GM12878 (cell line): ENCODE data around the gene PRMT7. TPM values are rescaled to one million over a fixed set of nuclear protein-coding genes. Genes with fewer than 3 reads are reported as not detected.

Source experiments
- ATAC-seq: fragments of 200-7000 bp; cut with Tn5 transposase; 3 replicates; pipeline ENCODE4 v1.9.1; 2020; ENCODE audit warnings: mild to moderate bottlenecking, moderate library complexity
- BruUV-seq: library from RNA; stranded (reverse); fragments of 400-500 nt; replicated peaks from 2 replicates; lab custom pipeline; 2021; lab: Mats Ljungman, UMichigan
- CTCF ChIA-PET: fragments of 300-600 bp; sonication (Branson Sonifier 250); formaldehyde crosslinking; extraction: SDS; loops from one replicate; lab custom pipeline; 2021; ENCODE audit warnings: inconsistent platforms; lab: Yijun Ruan, JAX
- POLR2A ChIA-PET: fragments of 350-600 bp; formaldehyde crosslinking; extraction: SDS; loops from one replicate; lab custom pipeline; 2021; ENCODE audit warnings: inconsistent platforms; lab: Charles Lee
- RAD21 ChIA-PET: fragments of 300-600 bp; sonication (Branson Sonifier 250); formaldehyde crosslinking; loops from one replicate; lab custom pipeline; 2023; ENCODE audit warnings: antibody characterized with exemption; ENCODE audit not compliant: unreplicated experiment; lab: Charles Lee
- SMC1A ChIA-PET: fragments of 300-600 bp; sonication (Branson Sonifier 250); formaldehyde crosslinking; loops from one replicate; lab custom pipeline; 2023; ENCODE audit not compliant: unreplicated experiment, uncharacterized antibody; lab: Charles Lee
- DNase-seq: peaks from one replicate; pipeline ENCODE4 v3.0.0-alpha.2; 2011; ENCODE audit warnings: low read depth, low spot score
- FAIRE-seq: peaks from 3 replicates; lab custom pipeline; 2011; peaks lifted over from hg19 to GRCh38; lab: Jason Lieb, UNC
- H2AFZ ChIP-seq: 2 replicates; pipeline ENCODE4 v1.6.0; 2011; ENCODE audit warnings: low read depth, low read length, control low read depth; ENCODE audit not compliant: control insufficient read depth
- H3K27ac ChIP-seq: 2 replicates; pipeline ENCODE4 v1.5.1; 2011; ENCODE audit warnings: control low read depth; ENCODE audit not compliant: control insufficient read depth, insufficient read depth
- H3K27me3 ChIP-seq, 2 experiments: replicated peaks in 1 of 2; 2 replicates each; pipeline versions ENCODE4 v1.6.0 to v1.6.1; 2011; ENCODE audit warnings: low read length in 1 of 2; ENCODE audit not compliant: control insufficient read depth in 2 of 2, insufficient read depth in 2 of 2
- H3K36me3 ChIP-seq, 2 experiments: 2 replicates each; pipeline ENCODE4 v1.5.1; 2011; ENCODE audit warnings: low read length in 1 of 2; ENCODE audit not compliant: control insufficient read depth in 2 of 2, insufficient read depth in 2 of 2
- H3K4me1 ChIP-seq: 2 replicates; pipeline ENCODE4 v1.6.1; 2011; ENCODE audit warnings: mild to moderate bottlenecking, low read length, moderate library complexity, mixed read lengths; ENCODE audit not compliant: control insufficient read depth, insufficient read depth
- H3K4me2 ChIP-seq: 2 replicates; pipeline ENCODE4 v1.6.0; 2011; ENCODE audit warnings: control low read depth; ENCODE audit not compliant: control insufficient read depth, insufficient read depth
- H3K4me3 ChIP-seq: fragments of 200-600 bp; sonication (generic); 2 replicates; pipeline ENCODE4 v1.5.1; 2016
- H3K79me2 ChIP-seq: 2 replicates; pipeline ENCODE4 v1.6.0; 2011; ENCODE audit warnings: low read length; ENCODE audit not compliant: control insufficient read depth, insufficient read depth
- H3K9ac ChIP-seq: 2 replicates; pipeline ENCODE4 v1.8.0; 2011; ENCODE audit warnings: low read length, control low read depth, mixed read lengths; ENCODE audit not compliant: control insufficient read depth, insufficient read depth
- H3K9me3 ChIP-seq: replicated peaks from 3 replicates; pipeline ENCODE4 v1.5.1; 2011; ENCODE audit warnings: mild to moderate bottlenecking, low read length; ENCODE audit not compliant: control insufficient read depth, insufficient read depth
- H4K20me1 ChIP-seq: 2 replicates; pipeline ENCODE4 v1.6.0; 2011; ENCODE audit not compliant: control insufficient read depth, insufficient read depth
- EGR1 ChIP-seq, 2 experiments: IDR thresholded peaks; 1 replicate in 1 of 2; 2 replicates in 1 of 2; pipeline ENCODE4 v1.6.1; 2011 to 2012; ENCODE audit warnings: low read depth in 2 of 2, low read length in 2 of 2, borderline replicate concordance in 1 of 2, mild to moderate bottlenecking in 1 of 2, moderate library complexity in 1 of 2
- EP300 ChIP-seq, 2 experiments: fragments of 150-350 bp in 1 of 2; IDR thresholded peaks; 2 replicates each; pipeline ENCODE4 v1.6.1; 2011 to 2012; ENCODE audit warnings: low read depth in 2 of 2, low read length in 2 of 2, borderline replicate concordance in 1 of 2, improper control_type of control experiment in 1 of 2, inconsistent platforms in 1 of 2; ENCODE audit not compliant: control insufficient read depth in 1 of 2
- JUNB ChIP-seq: IDR thresholded peaks from 2 replicates; pipeline ENCODE4 v1.6.1; 2016; ENCODE audit warnings: antibody characterized with exemption, mild to moderate bottlenecking
- MEF2A ChIP-seq: IDR thresholded peaks from 2 replicates; pipeline ENCODE4 v1.6.1; 2011; ENCODE audit warnings: low read depth, mild to moderate bottlenecking, low read length, moderate library complexity; ENCODE audit not compliant: insufficient read depth
- MYC ChIP-seq: IDR thresholded peaks from 2 replicates; pipeline ENCODE4 v1.6.1; 2011; ENCODE audit warnings: mild to moderate bottlenecking, low read length, moderate library complexity, inconsistent platforms; ENCODE audit not compliant: insufficient read depth, insufficient replicate concordance, insufficient read length, severe bottlenecking
- NFYB ChIP-seq: IDR thresholded peaks from 2 replicates; pipeline ENCODE4 v1.6.1; 2011; ENCODE audit warnings: low read depth, mild to moderate bottlenecking, low read length, improper control_type of control experiment, moderate library complexity; ENCODE audit not compliant: insufficient read depth
- POLR2A ChIP-seq: IDR thresholded peaks from 2 replicates; pipeline ENCODE4 v1.6.1; 2011; ENCODE audit warnings: low read depth, mild to moderate bottlenecking, low read length
- POLR2AphosphoS2 ChIP-seq: IDR thresholded peaks from 2 replicates; pipeline ENCODE4 v1.6.1; 2011; ENCODE audit warnings: low read depth, mild to moderate bottlenecking, low read length, improper control_type of control experiment, moderate library complexity
- RFX5 ChIP-seq: IDR thresholded peaks from 2 replicates; pipeline ENCODE4 v1.6.1; 2011; ENCODE audit warnings: low read depth, low read length, improper control_type of control experiment
- SIX5 ChIP-seq: IDR thresholded peaks from 2 replicates; pipeline ENCODE4 v1.6.1; 2011; ENCODE audit warnings: mild to moderate bottlenecking, low read depth, low read length, moderate library complexity; ENCODE audit not compliant: severe bottlenecking
- SMC3 ChIP-seq: IDR thresholded peaks from 2 replicates; pipeline ENCODE4 v1.6.1; 2011; ENCODE audit warnings: low read length, improper control_type of control experiment, borderline replicate concordance
- TCF7 ChIP-seq: IDR thresholded peaks from 2 replicates; pipeline ENCODE4 v1.6.1; 2014; ENCODE audit warnings: antibody characterized with exemption, borderline replicate concordance
- WGBS: methylation state at CpG from one replicate; pipeline ENCODE4 v1.1.6; 2016; ENCODE audit warnings: low lambda C conversion rate; ENCODE audit not compliant: insufficient replicate concordance, insufficient coverage; ENCODE audit errors: missing lambda C conversion rate; 5-methylcytosine and 5-hydroxymethylcytosine counted together
- in situ Hi-C: fragments of 300-500 bp; cut with MboI; formaldehyde crosslinking; loops from 9 replicates; pipeline ENCODE4 v1.14.3; 2018; ENCODE audit warnings: mixed read lengths
- intact Hi-C: fragments of 100-400 bp; cut with micrococcal nuclease; formaldehyde crosslinking; loops from one replicate; pipeline ENCODE4 v1.14.2; 2022; ENCODE audit not compliant: unreplicated experiment
- polyA plus RNA-seq, 11 experiments: library from polyadenylated mRNA; depleted of rRNA in 4 of 11; unstranded in 6 of 11; stranded (reverse) in 5 of 11; fragments of >200 nt; fragmentation: Nextera tagmentation in 4 of 11; fragmentation: Illumina TruSeq in 1 of 11; extraction: Ambion mirVana in 4 of 11; extraction: Trizol in 1 of 11; gene quantifications; 1 replicate in 1 of 11; 2 replicates in 10 of 11; pipeline versions ENCODE4 v1.2.1 to v1.2.3, GENCODE V29; 2011 to 2016; ENCODE audit warnings: inconsistent platforms in 2 of 11, missing spikeins in 2 of 11, low read depth in 1 of 11
- total RNA-seq, 4 experiments: library from RNA; depleted of rRNA in 3 of 4; stranded (reverse); fragments of >200 nt in 3 of 4; fragmentation: Illumina TruSeq in 1 of 4; extraction: Trizol in 1 of 4; gene quantifications; 2 replicates each; pipeline versions ENCODE4 v1.2.1 to v1.2.3, GENCODE V29; 2013 to 2021
- TF ChIP-seq, protein P1 (sequence below): IDR thresholded peaks from 2 replicates; pipeline ENCODE4 v1.6.1; 2011; ENCODE audit warnings: mild to moderate bottlenecking, low read depth, low read length, moderate library complexity; ENCODE audit not compliant: insufficient replicate concordance
- TF ChIP-seq, protein P2 (sequence below): IDR thresholded peaks from 2 replicates; pipeline ENCODE4 v1.6.1; 2012; ENCODE audit warnings: low read length, inconsistent platforms
- TF ChIP-seq, protein P3 (sequence below): fragments of 450-650 bp; IDR thresholded peaks from 2 replicates; pipeline ENCODE4 v1.6.1; 2017; ENCODE audit warnings: mild to moderate bottlenecking
- TF ChIP-seq, protein P4 (sequence below): fragments of 150-350 bp; IDR thresholded peaks from 2 replicates; pipeline ENCODE4 v1.6.1; 2014; ENCODE audit warnings: mild to moderate bottlenecking, low read depth, low read length

Gene PRMT7
- total and polyA plus RNA-seq, 10 of the 15 experiments (the other 5 are each of a cell fraction or from before 2014, with no cell fraction given), result 5.1 to 56.1 (median 42.0) TPM

DNA sequence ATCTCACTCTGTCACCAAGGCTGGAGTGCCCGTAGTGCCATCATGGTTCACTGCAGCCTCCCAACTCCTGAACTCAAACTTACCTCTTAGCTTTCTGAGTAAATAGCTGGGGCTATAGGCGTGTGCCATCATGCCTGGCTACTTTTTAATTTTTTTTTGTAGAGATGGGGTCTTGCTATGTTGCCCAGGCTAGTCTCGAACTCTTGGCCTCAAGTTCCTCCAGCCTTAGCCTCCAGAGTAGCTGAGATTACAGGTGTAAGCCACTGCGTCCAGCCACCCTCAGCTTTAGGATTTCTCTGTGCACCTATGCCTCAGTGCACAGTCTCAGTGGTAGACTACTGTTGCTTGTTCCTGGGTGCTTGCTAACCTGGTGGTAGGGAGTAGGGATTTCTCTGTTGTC lies 41.0 kb upstream of the PRMT7 start:
- H3K27ac ChIP-seq, result 0 out of 2 replicates have a peak overlapping the region, but pooled peaks have one; percentile 28
- H3K4me1 ChIP-seq, result peaks cover 39% of the 10 kb centered on the region
- no peaks in the 10 kb centered on the region for H3K27me3 ChIP-seq
- no peak overlapping the region for H3K9ac ChIP-seq
- BruUV-seq, result no TSS peak
- H3K4me2 ChIP-seq, result peak overlapping the region; percentile 4; the same call in 1 of the 2 replicates
- H3K4me3 ChIP-seq, result no peak overlapping the region
- ChIA-PET SMC1A (interaction anchor here (0.6 to 18.5 kb wide), 9 partner anchors 9 to 877 kb away, joined by 3 to 253 read pairs (median 4); no protein-coding TSS in a partner anchor), CTCF (interaction anchor here (0.6 to 4.5 kb wide), 3 partner anchors 9 to 96 kb away, joined by 5 to 19 read pairs (median 5); no protein-coding TSS in a partner anchor), POLR2A (interaction anchor here (0.5 to 12.2 kb wide), 3 partner anchors 17 to 362 kb away, joined by 3 to 177 read pairs (median 4); no protein-coding TSS in a partner anchor), RAD21 (interaction anchor here (1.5 to 2.1 kb wide), 5 partner anchors 13 to 49 kb away, joined by 3 to 7 read pairs (median 5); no protein-coding TSS in a partner anchor)
- intact Hi-C loops (no loop called here), in situ Hi-C loops (no loop called here)
- H3K9me3 ChIP-seq, result no peaks in the 10 kb centered on the region
- ATAC-seq (no peak), DNase-seq (no peak), FAIRE-seq (no peak)
- H3K79me2 ChIP-seq, result peaks cover 89% of the 10 kb centered on the region
- H2AFZ ChIP-seq, result no peak overlapping the region
- peaks cover 9 to 24% of the 10 kb centered on the region in 2 experiments; a peak in 3 of 4 replicates for H3K36me3 ChIP-seq
- WGBS, result 93% methylated on average over 4 of the region's 4 CpGs
- TF ChIP-seq, protein P1, sequence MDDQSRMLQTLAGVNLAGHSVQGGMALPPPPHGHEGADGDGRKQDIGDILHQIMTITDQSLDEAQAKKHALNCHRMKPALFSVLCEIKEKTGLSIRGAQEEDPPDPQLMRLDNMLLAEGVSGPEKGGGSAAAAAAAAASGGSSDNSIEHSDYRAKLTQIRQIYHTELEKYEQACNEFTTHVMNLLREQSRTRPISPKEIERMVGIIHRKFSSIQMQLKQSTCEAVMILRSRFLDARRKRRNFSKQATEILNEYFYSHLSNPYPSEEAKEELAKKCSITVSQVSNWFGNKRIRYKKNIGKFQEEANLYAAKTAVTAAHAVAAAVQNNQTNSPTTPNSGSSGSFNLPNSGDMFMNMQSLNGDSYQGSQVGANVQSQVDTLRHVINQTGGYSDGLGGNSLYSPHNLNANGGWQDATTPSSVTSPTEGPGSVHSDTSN, result no peak
- TF ChIP-seq RFX5 (no peak), NFYB (no peak), POLR2AphosphoS2 (no peak), TCF7 (no peak), MYC (no peak), JUNB (no peak), SMC3 (no peak), SIX5 (no peak), EP300 (IDR thresholded peaks at IDR 0.05; ENCODE audit: borderline replicate concordance in 1 of 2, control insufficient read depth in 1 of 2, low read depth in 2 of 2, low read length in 2 of 2) (no peak), EGR1 (IDR thresholded peaks at IDR 0.05; ENCODE audit: borderline replicate concordance in 1 of 2, low read depth in 2 of 2, low read length in 2 of 2) (no peak), MEF2A (no peak), POLR2A (no peak)
- TF ChIP-seq, protein P2, sequence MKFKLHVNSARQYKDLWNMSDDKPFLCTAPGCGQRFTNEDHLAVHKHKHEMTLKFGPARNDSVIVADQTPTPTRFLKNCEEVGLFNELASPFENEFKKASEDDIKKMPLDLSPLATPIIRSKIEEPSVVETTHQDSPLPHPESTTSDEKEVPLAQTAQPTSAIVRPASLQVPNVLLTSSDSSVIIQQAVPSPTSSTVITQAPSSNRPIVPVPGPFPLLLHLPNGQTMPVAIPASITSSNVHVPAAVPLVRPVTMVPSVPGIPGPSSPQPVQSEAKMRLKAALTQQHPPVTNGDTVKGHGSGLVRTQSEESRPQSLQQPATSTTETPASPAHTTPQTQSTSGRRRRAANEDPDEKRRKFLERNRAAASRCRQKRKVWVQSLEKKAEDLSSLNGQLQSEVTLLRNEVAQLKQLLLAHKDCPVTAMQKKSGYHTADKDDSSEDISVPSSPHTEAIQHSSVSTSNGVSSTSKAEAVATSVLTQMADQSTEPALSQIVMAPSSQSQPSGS, result no peak
- TF ChIP-seq, protein P3, sequence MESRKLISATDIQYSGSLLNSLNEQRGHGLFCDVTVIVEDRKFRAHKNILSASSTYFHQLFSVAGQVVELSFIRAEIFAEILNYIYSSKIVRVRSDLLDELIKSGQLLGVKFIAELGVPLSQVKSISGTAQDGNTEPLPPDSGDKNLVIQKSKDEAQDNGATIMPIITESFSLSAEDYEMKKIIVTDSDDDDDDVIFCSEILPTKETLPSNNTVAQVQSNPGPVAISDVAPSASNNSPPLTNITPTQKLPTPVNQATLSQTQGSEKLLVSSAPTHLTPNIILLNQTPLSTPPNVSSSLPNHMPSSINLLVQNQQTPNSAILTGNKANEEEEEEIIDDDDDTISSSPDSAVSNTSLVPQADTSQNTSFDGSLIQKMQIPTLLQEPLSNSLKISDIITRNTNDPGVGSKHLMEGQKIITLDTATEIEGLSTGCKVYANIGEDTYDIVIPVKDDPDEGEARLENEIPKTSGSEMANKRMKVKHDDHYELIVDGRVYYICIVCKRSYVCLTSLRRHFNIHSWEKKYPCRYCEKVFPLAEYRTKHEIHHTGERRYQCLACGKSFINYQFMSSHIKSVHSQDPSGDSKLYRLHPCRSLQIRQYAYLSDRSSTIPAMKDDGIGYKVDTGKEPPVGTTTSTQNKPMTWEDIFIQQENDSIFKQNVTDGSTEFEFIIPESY, result no peak
- TF ChIP-seq, protein P4, sequence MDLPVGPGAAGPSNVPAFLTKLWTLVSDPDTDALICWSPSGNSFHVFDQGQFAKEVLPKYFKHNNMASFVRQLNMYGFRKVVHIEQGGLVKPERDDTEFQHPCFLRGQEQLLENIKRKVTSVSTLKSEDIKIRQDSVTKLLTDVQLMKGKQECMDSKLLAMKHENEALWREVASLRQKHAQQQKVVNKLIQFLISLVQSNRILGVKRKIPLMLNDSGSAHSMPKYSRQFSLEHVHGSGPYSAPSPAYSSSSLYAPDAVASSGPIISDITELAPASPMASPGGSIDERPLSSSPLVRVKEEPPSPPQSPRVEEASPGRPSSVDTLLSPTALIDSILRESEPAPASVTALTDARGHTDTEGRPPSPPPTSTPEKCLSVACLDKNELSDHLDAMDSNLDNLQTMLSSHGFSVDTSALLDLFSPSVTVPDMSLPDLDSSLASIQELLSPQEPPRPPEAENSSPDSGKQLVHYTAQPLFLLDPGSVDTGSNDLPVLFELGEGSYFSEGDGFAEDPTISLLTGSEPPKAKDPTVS, result no peak
- H4K20me1 ChIP-seq, result no peaks in the 10 kb centered on the region
